GM12878 (cell line): ENCODE data around the gene SPN. TPM values are rescaled to one million over a fixed set of nuclear protein-coding genes. Genes with fewer than 3 reads are reported as not detected.

ENCODE experiments used
- CBX5 ChIP-seq: sonication (generic); IDR thresholded peaks from 2 replicates; pipeline ENCODE4 v1.6.1; 2016; ENCODE audit warnings: low read depth, moderate library complexity, mild to moderate bottlenecking, inconsistent platforms
- CTCF ChIP-seq, 3 experiments: IDR thresholded peaks in 2 of 3; conservative IDR thresholded peaks in 1 of 3; 2 replicates each; pipeline ENCODE4 v1.5.1; 2011; ENCODE audit warnings: low read depth in 3 of 3, low read length in 3 of 3, mild to moderate bottlenecking in 3 of 3, control low read depth in 2 of 3, moderate library complexity in 2 of 3, inconsistent platforms in 1 of 3, mixed read lengths in 1 of 3; ENCODE audit not compliant: control insufficient read depth in 2 of 3, insufficient read depth in 1 of 3; ENCODE audit errors: extremely low read depth in 1 of 3
- EGR1 ChIP-seq, 2 experiments: IDR thresholded peaks; 1 replicate in 1 of 2; 2 replicates in 1 of 2; pipeline ENCODE4 v1.6.1; 2011 to 2012; ENCODE audit warnings: low read depth in 2 of 2, low read length in 2 of 2, borderline replicate concordance in 1 of 2, mild to moderate bottlenecking in 1 of 2, moderate library complexity in 1 of 2
- GABPA ChIP-seq: IDR thresholded peaks from 2 replicates; pipeline ENCODE4 v1.6.1; 2014; ENCODE audit warnings: antibody characterized with exemption, low read depth, mild to moderate bottlenecking, inconsistent platforms
- GATAD2B ChIP-seq: fragments of 450-650 bp; conservative IDR thresholded peaks from 2 replicates; pipeline ENCODE4 v1.6.1; 2017; ENCODE audit warnings: low read depth, mild to moderate bottlenecking, moderate library complexity
- MLLT1 ChIP-seq: fragments of 450-650 bp; IDR thresholded peaks from 2 replicates; pipeline ENCODE4 v1.6.1; 2016; ENCODE audit warnings: mild to moderate bottlenecking
- MYB ChIP-seq: fragments of 150-350 bp; IDR thresholded peaks from 2 replicates; pipeline ENCODE4 v1.6.1; 2014; ENCODE audit warnings: mild to moderate bottlenecking, low read depth, low read length, borderline replicate concordance
- NFYB ChIP-seq: IDR thresholded peaks from 2 replicates; pipeline ENCODE4 v1.6.1; 2011; ENCODE audit warnings: low read depth, mild to moderate bottlenecking, low read length, improper control_type of control experiment, moderate library complexity; ENCODE audit not compliant: insufficient read depth
- NKRF ChIP-seq: fragments of 450-650 bp; conservative IDR thresholded peaks from 2 replicates; pipeline ENCODE4 v1.6.1; 2017; ENCODE audit warnings: mild to moderate bottlenecking, moderate library complexity
- NR2F1 ChIP-seq: fragments of 450-650 bp; conservative IDR thresholded peaks from 2 replicates; pipeline ENCODE4 v1.6.1; 2017; ENCODE audit warnings: mild to moderate bottlenecking
- POU2F2 ChIP-seq: IDR thresholded peaks from 3 replicates; pipeline ENCODE4 v1.6.1; 2011; ENCODE audit warnings: low read depth, mild to moderate bottlenecking, low read length, borderline replicate concordance
- RAD51 ChIP-seq: fragments of 450-650 bp; IDR thresholded peaks from 2 replicates; pipeline ENCODE4 v1.6.1; 2016; ENCODE audit warnings: moderate library complexity, mild to moderate bottlenecking, inconsistent platforms
- RELA ChIP-seq: fragments of 450-650 bp; IDR thresholded peaks from 2 replicates; pipeline ENCODE4 v1.8.0; 2014; ENCODE audit warnings: borderline replicate concordance; ENCODE audit not compliant: partially characterized antibody
- SKIL ChIP-seq: fragments of 450-650 bp; IDR thresholded peaks from 2 replicates; pipeline ENCODE4 v1.6.1; 2017; ENCODE audit warnings: mild to moderate bottlenecking, low read depth, inconsistent platforms; ENCODE audit not compliant: poor library complexity, severe bottlenecking
- WRNIP1 ChIP-seq: IDR thresholded peaks from 2 replicates; pipeline ENCODE4 v1.6.1; 2011; ENCODE audit warnings: low read depth, low read length, improper control_type of control experiment, borderline replicate concordance
- YY1 ChIP-seq: IDR thresholded peaks from 2 replicates; pipeline ENCODE4 v1.6.1; 2011; ENCODE audit warnings: low read depth, mild to moderate bottlenecking, low read length
- ZNF217 ChIP-seq: fragments of 450-650 bp; IDR thresholded peaks from 2 replicates; pipeline ENCODE4 v1.6.1; 2017; ENCODE audit warnings: antibody characterized with exemption, mild to moderate bottlenecking
- polyA plus RNA-seq, 11 experiments: library from polyadenylated mRNA; depleted of rRNA in 4 of 11; unstranded in 6 of 11; stranded (reverse) in 5 of 11; fragments of >200 nt; fragmentation: Nextera tagmentation in 4 of 11; fragmentation: Illumina TruSeq in 1 of 11; extraction: Ambion mirVana in 4 of 11; extraction: Trizol in 1 of 11; gene quantifications; 1 replicate in 1 of 11; 2 replicates in 10 of 11; pipeline versions ENCODE4 v1.2.1 to v1.2.3, GENCODE V29; 2011 to 2016; ENCODE audit warnings: inconsistent platforms in 2 of 11, missing spikeins in 2 of 11, low read depth in 1 of 11
- total RNA-seq, 4 experiments: library from RNA; depleted of rRNA in 3 of 4; stranded (reverse); fragments of >200 nt in 3 of 4; fragmentation: Illumina TruSeq in 1 of 4; extraction: Trizol in 1 of 4; gene quantifications; 2 replicates each; pipeline versions ENCODE4 v1.2.1 to v1.2.3, GENCODE V29; 2013 to 2021
- TF ChIP-seq, protein P1 (sequence below): fragments of 450-650 bp; IDR thresholded peaks from 2 replicates; pipeline ENCODE4 v1.6.1; 2016; ENCODE audit warnings: mild to moderate bottlenecking, moderate library complexity, borderline replicate concordance

Gene SPN
- total and polyA plus RNA-seq, 10 of the 15 experiments (the other 5 are each of a cell fraction or from before 2014, with no cell fraction given) = 16.2 to 173 (median 92.7) TPM

GRCh38 chr16:29644338-29644857, 18.6 kb upstream of the SPN start (continued):
- TF ChIP-seq SKIL (peak; percentile 82), RELA (peak; percentile 60), WRNIP1 (no peak), NFYB (no peak), NR2F1 (peak; percentile 100), GATAD2B (no peak; the same call in none of the 2 replicates), POU2F2 (peak; percentile 58; the same call in 1 of the 3 replicates), NKRF (no peak), MYB (no peak), CBX5 (0 out of 2 replicates have a peak, but pooled peaks have one; percentile 70), MLLT1 (peak; percentile 69; the same call in 1 of the 2 replicates), CTCF (IDR thresholded peaks at IDR 0.05 in 2 of 3, conservative IDR thresholded peaks at IDR 0.05 in 1 of 3; ENCODE audit: control insufficient read depth in 2 of 3, extremely low read depth in 1 of 3, insufficient read depth in 1 of 3, low read depth in 3 of 3, low read length in 3 of 3) (no peak), ZNF217 (no peak), RAD51 (no peak), EGR1 (IDR thresholded peaks at IDR 0.05; ENCODE audit: borderline replicate concordance in 1 of 2, low read depth in 2 of 2, low read length in 2 of 2) (no peak), GABPA (peak; percentile 59), YY1 (peak; percentile 76; the same call in 1 of the 2 replicates)
- TF ChIP-seq, protein P1, sequence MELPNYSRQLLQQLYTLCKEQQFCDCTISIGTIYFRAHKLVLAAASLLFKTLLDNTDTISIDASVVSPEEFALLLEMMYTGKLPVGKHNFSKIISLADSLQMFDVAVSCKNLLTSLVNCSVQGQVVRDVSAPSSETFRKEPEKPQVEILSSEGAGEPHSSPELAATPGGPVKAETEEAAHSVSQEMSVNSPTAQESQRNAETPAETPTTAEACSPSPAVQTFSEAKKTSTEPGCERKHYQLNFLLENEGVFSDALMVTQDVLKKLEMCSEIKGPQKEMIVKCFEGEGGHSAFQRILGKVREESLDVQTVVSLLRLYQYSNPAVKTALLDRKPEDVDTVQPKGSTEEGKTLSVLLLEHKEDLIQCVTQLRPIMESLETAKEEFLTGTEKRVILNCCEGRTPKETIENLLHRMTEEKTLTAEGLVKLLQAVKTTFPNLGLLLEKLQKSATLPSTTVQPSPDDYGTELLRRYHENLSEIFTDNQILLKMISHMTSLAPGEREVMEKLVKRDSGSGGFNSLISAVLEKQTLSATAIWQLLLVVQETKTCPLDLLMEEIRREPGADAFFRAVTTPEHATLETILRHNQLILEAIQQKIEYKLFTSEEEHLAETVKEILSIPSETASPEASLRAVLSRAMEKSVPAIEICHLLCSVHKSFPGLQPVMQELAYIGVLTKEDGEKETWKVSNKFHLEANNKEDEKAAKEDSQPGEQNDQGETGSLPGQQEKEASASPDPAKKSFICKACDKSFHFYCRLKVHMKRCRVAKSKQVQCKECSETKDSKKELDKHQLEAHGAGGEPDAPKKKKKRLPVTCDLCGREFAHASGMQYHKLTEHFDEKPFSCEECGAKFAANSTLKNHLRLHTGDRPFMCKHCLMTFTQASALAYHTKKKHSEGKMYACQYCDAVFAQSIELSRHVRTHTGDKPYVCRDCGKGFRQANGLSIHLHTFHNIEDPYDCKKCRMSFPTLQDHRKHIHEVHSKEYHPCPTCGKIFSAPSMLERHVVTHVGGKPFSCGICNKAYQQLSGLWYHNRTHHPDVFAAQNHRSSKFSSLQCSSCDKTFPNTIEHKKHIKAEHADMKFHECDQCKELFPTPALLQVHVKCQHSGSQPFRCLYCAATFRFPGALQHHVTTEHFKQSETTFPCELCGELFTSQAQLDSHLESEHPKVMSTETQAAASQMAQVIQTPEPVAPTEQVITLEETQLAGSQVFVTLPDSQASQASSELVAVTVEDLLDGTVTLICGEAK = no peak
